PFSK-1 (cell line): ENCODE results near the gene TBC1D16.

Source experiments
- FOXP2 ChIP-seq: optimal IDR thresholded peaks from 2 replicates; pipeline ENCODE3; 2011; ENCODE audit warnings: borderline replicate concordance, control low read depth, inconsistent platforms; ENCODE audit not compliant: insufficient read depth; ENCODE audit errors: extremely low read length, extremely low read depth
- POLR2AphosphoS5 ChIP-seq: IDR thresholded peaks from 2 replicates; pipeline ENCODE4 v1.6.1; 2012; ENCODE audit warnings: low read depth, mild to moderate bottlenecking, control low read depth, low read length, moderate library complexity
- REST ChIP-seq, 2 experiments: IDR thresholded peaks; 2 replicates each; pipeline versions ENCODE4 v1.6.1 to v1.8.0; 2011 to 2012; ENCODE audit warnings: low read depth in 2 of 2, low read length in 2 of 2, control low read depth in 1 of 2, inconsistent platforms in 1 of 2, mild to moderate bottlenecking in 1 of 2, moderate library complexity in 1 of 2; ENCODE audit not compliant: insufficient read depth in 1 of 2
- SIN3A ChIP-seq: IDR thresholded peaks from 2 replicates; pipeline ENCODE4 v1.6.1; 2012; ENCODE audit warnings: mild to moderate bottlenecking, low read length, moderate library complexity, borderline replicate concordance; ENCODE audit not compliant: insufficient read depth
- TAF1 ChIP-seq: IDR thresholded peaks from 2 replicates; pipeline ENCODE4 v1.6.1; 2012; ENCODE audit warnings: low read length, control low read depth, borderline replicate concordance; ENCODE audit not compliant: insufficient read depth

The TBC1D16 gene

GRCh38 chr17:79899584-79899983 lies 136.1 kb downstream of the TBC1D16 start:
- no peak for TF ChIP-seq REST (IDR thresholded peaks at IDR 0.05; ENCODE audit: insufficient read depth in 1 of 2, low read depth in 2 of 2, low read length in 2 of 2)
- no peak for TF ChIP-seq POLR2AphosphoS5
- TF ChIP-seq TAF1 = no peak
- no peak for TF ChIP-seq FOXP2
- no peak for TF ChIP-seq SIN3A

- no peak for TF ChIP-seq POLR2AphosphoS5
- TF ChIP-seq REST (IDR thresholded peaks at IDR 0.05; ENCODE audit: insufficient read depth in 1 of 2, low read depth in 2 of 2, low read length in 2 of 2) = no peak
- TF ChIP-seq SIN3A = no peak
- TF ChIP-seq TAF1 = no peak
- no peak for TF ChIP-seq FOXP2
These were observed 138.2 kb downstream of the TBC1D16 start for GRCh38 chr17:79897243-79898063.

GRCh38 chr17:79892457-79893241 lies 143.0 kb downstream of the TBC1D16 start:
- TF ChIP-seq SIN3A (no peak), POLR2AphosphoS5 (no peak), REST (IDR thresholded peaks at IDR 0.05; ENCODE audit: insufficient read depth in 1 of 2, low read depth in 2 of 2, low read length in 2 of 2) (no peak), FOXP2 (no peak), TAF1 (no peak)

GRCh38 chr17:79891113-79891730 lies 144.4 kb downstream of the TBC1D16 start:
- TF ChIP-seq FOXP2 (no peak), TAF1 (no peak), SIN3A (no peak), REST (IDR thresholded peaks at IDR 0.05; ENCODE audit: insufficient read depth in 1 of 2, low read depth in 2 of 2, low read length in 2 of 2) (no peak), POLR2AphosphoS5 (no peak)
